IMR-90 (cell line): ENCODE results near the gene NHEJ1. TPM values are rescaled to one million over a fixed set of nuclear protein-coding genes. Genes with fewer than 3 reads are reported as not detected.

Source experiments
- ATAC-seq: fragments of 200-7000 bp; cut with Tn5 transposase; 2 replicates; pipeline ENCODE4 v1.9.1; 2020; ENCODE audit warnings: low read depth, mild to moderate bottlenecking, moderate library complexity
- BruUV-seq: library from RNA; stranded (reverse); fragments of 400-500 nt; replicated peaks from 2 replicates; lab custom pipeline; 2021; lab: Mats Ljungman, UMichigan
- CTCF ChIA-PET: fragments of 300-600 bp; formaldehyde crosslinking; extraction: SDS; loops from one replicate; lab custom pipeline; 2021; ENCODE audit warnings: antibody characterized with exemption; lab: Yijun Ruan, JAX
- POLR2A ChIA-PET: fragments of 300-600 bp; sonication (Branson Sonifier 250); formaldehyde crosslinking; loops from one replicate; lab custom pipeline; 2022; ENCODE audit warnings: antibody characterized with exemption; ENCODE audit not compliant: unreplicated experiment; lab: Charles Lee
- DNase-seq: peaks from one replicate; pipeline ENCODE4 v3.0.0; 2013
- H2AFZ ChIP-seq: replicated peaks from 2 replicates; pipeline ENCODE3; 2013; ENCODE audit warnings: low read length, mild to moderate bottlenecking; ENCODE audit not compliant: poor library complexity
- H2AK5ac ChIP-seq: 2 replicates; pipeline ENCODE4 v1.6.1; 2013; ENCODE audit warnings: low read depth, low read length, inconsistent platforms
- H2AK9ac ChIP-seq: replicated peaks from 2 replicates; pipeline ENCODE3; 2013; ENCODE audit warnings: mild to moderate bottlenecking, low read depth, low read length, moderate library complexity; ENCODE audit not compliant: poor library complexity
- H2BK120ac ChIP-seq: 2 replicates; pipeline ENCODE4 v1.6.1; 2013; ENCODE audit warnings: low read depth, low read length, inconsistent platforms
- H2BK15ac ChIP-seq: 3 replicates; pipeline ENCODE4 v1.6.1; 2013; ENCODE audit warnings: low read depth, low read length, inconsistent platforms
- H2BK20ac ChIP-seq: 2 replicates; pipeline ENCODE4 v1.6.1; 2013; ENCODE audit warnings: low read depth, mild to moderate bottlenecking, inconsistent platforms, low read length, moderate library complexity
- H2BK5ac ChIP-seq: 2 replicates; pipeline ENCODE4 v1.6.1; 2013; ENCODE audit warnings: mild to moderate bottlenecking, low read depth, low read length, inconsistent platforms; ENCODE audit not compliant: poor library complexity, severe bottlenecking
- H3K14ac ChIP-seq: replicated peaks from 2 replicates; pipeline ENCODE4 v1.6.1; 2013; ENCODE audit warnings: low read depth, low read length, inconsistent platforms
- H3K18ac ChIP-seq: 2 replicates; pipeline ENCODE4 v1.6.1; 2013; ENCODE audit warnings: low read depth, low read length, control low read depth
- H3K23ac ChIP-seq: 2 replicates; pipeline ENCODE4 v1.6.1; 2013; ENCODE audit warnings: low read depth, low read length, inconsistent platforms
- H3K27ac ChIP-seq: 2 replicates; pipeline ENCODE4 v1.5.1; 2013; ENCODE audit warnings: mild to moderate bottlenecking, control low read depth, low read length; ENCODE audit not compliant: insufficient read depth
- H3K27me3 ChIP-seq: 2 replicates; pipeline ENCODE4 v1.6.1; 2013; ENCODE audit warnings: low read length; ENCODE audit not compliant: control insufficient read depth, insufficient read depth
- H3K36me3 ChIP-seq: 2 replicates; pipeline ENCODE4 v1.6.1; 2013; ENCODE audit warnings: low read length, mixed read lengths; ENCODE audit not compliant: control insufficient read depth, insufficient read depth
- H3K4ac ChIP-seq: 2 replicates; pipeline ENCODE4 v1.6.1; 2013; ENCODE audit warnings: low read depth, low read length, inconsistent platforms
- H3K4me1 ChIP-seq: 2 replicates; pipeline ENCODE4 v1.6.1; 2013; ENCODE audit warnings: low read length, mixed read lengths; ENCODE audit not compliant: control insufficient read depth, insufficient read depth
- H3K4me2 ChIP-seq: 2 replicates; pipeline ENCODE4 v1.6.1; 2013; ENCODE audit warnings: low read depth, mild to moderate bottlenecking, control low read depth, low read length, moderate library complexity
- H3K4me3 ChIP-seq: 2 replicates; pipeline ENCODE4 v1.5.1; 2013; ENCODE audit warnings: low read depth, mild to moderate bottlenecking, control low read depth, low read length, moderate library complexity; ENCODE audit not compliant: insufficient read depth
- H3K56ac ChIP-seq: 2 replicates; pipeline ENCODE4 v1.6.1; 2013; ENCODE audit warnings: low read length, inconsistent platforms; ENCODE audit not compliant: insufficient read depth; ENCODE audit errors: extremely low read depth
- H3K79me1 ChIP-seq, 2 experiments: 2 replicates each; pipeline ENCODE4 v1.6.1; 2013; ENCODE audit warnings: low read length in 2 of 2, inconsistent platforms in 1 of 2, low read depth in 1 of 2
- H3K9ac ChIP-seq: 2 replicates; pipeline ENCODE4 v1.6.1; 2013; ENCODE audit warnings: low read depth, low read length, control low read depth
- H3K9me1 ChIP-seq: 2 replicates; pipeline ENCODE4 v1.6.1; 2013; ENCODE audit warnings: low read length, inconsistent platforms; ENCODE audit not compliant: insufficient read depth
- H3K9me3 ChIP-seq: 2 replicates; pipeline ENCODE4 v1.6.1; 2013; ENCODE audit warnings: low read length; ENCODE audit not compliant: control insufficient read depth, insufficient read depth
- H4K20me1 ChIP-seq: 2 replicates; pipeline ENCODE4 v1.6.1; 2013; ENCODE audit warnings: low read length, inconsistent platforms; ENCODE audit not compliant: insufficient read depth
- H4K5ac ChIP-seq: 2 replicates; pipeline ENCODE4 v1.6.1; 2013; ENCODE audit warnings: mild to moderate bottlenecking, low read depth, low read length, control low read depth
- H4K8ac ChIP-seq, 2 experiments: 2 replicates each; pipeline ENCODE4 v1.6.1; 2013; ENCODE audit warnings: low read depth in 2 of 2, low read length in 2 of 2, control low read depth in 1 of 2, inconsistent platforms in 1 of 2
- H4K91ac ChIP-seq: 2 replicates; pipeline ENCODE4 v1.6.1; 2013; ENCODE audit warnings: low read depth, low read length, inconsistent platforms; ENCODE audit not compliant: insufficient read depth
- BHLHE40 ChIP-seq: fragments of 150-350 bp; IDR thresholded peaks from 2 replicates; pipeline ENCODE4 v1.6.1; 2016; ENCODE audit warnings: mild to moderate bottlenecking, low read depth, low read length
- CEBPB ChIP-seq: IDR thresholded peaks from 2 replicates; pipeline ENCODE4 v1.6.1; 2012; ENCODE audit warnings: low read depth, low read length, improper control_type of control experiment
- CHD1 ChIP-seq: IDR thresholded peaks from 2 replicates; pipeline ENCODE4 v1.6.1; 2012; ENCODE audit warnings: low read depth, low read length, improper control_type of control experiment
- FOS ChIP-seq: fragments of 150-350 bp; IDR thresholded peaks from 2 replicates; pipeline ENCODE4 v1.6.1; 2016; ENCODE audit warnings: low read depth, low read length
- MAFK ChIP-seq: IDR thresholded peaks from 2 replicates; pipeline ENCODE4 v1.6.1; 2012; ENCODE audit warnings: low read depth, low read length, improper control_type of control experiment
- MAZ ChIP-seq: IDR thresholded peaks from 2 replicates; pipeline ENCODE4 v1.6.1; 2012; ENCODE audit warnings: low read depth, mild to moderate bottlenecking, low read length, improper control_type of control experiment, moderate library complexity, borderline replicate concordance
- MXI1 ChIP-seq: IDR thresholded peaks from 2 replicates; pipeline ENCODE4 v1.6.1; 2012; ENCODE audit warnings: low read depth, mild to moderate bottlenecking, low read length, moderate library complexity, borderline replicate concordance
- NFE2L2 ChIP-seq: fragments of 150-350 bp; IDR thresholded peaks from 2 replicates; pipeline ENCODE4 v1.6.1; 2016; ENCODE audit warnings: low read depth, mild to moderate bottlenecking, low read length
- POLR2A ChIP-seq: IDR thresholded peaks from 2 replicates; pipeline ENCODE4 v1.6.1; 2012; ENCODE audit warnings: mild to moderate bottlenecking, low read depth, low read length
- RAD21 ChIP-seq: IDR thresholded peaks from 2 replicates; pipeline ENCODE4 v1.6.1; 2012; ENCODE audit warnings: low read length, improper control_type of control experiment
- RCOR1 ChIP-seq: IDR thresholded peaks from 2 replicates; pipeline ENCODE4 v1.6.1; 2012; ENCODE audit warnings: mild to moderate bottlenecking, low read length, improper control_type of control experiment; ENCODE audit not compliant: insufficient replicate concordance
- RFX5 ChIP-seq: IDR thresholded peaks from 2 replicates; pipeline ENCODE4 v1.8.0; 2012; ENCODE audit warnings: low read depth, mild to moderate bottlenecking, low read length, moderate library complexity
- SMC3 ChIP-seq: fragments of 150-350 bp; IDR thresholded peaks from 2 replicates; pipeline ENCODE4 v1.6.1; 2016; ENCODE audit warnings: low read depth, mild to moderate bottlenecking, antibody characterized with exemption, low read length, moderate library complexity
- USF2 ChIP-seq: fragments of 150-350 bp; IDR thresholded peaks from 2 replicates; pipeline ENCODE4 v1.6.1; 2017; ENCODE audit warnings: mild to moderate bottlenecking, antibody characterized with exemption, low read length, low read depth
- WGBS, 2 experiments: methylation state at CpG; one replicate each; pipeline versions ENCODE4 v1.1.5 to v1.1.7; 2013; ENCODE audit warnings: missing lambda C conversion rate in 2 of 2; ENCODE audit not compliant: insufficient read length in 1 of 2; ENCODE audit errors: extremely low coverage in 2 of 2; 5-methylcytosine and 5-hydroxymethylcytosine counted together
- dilution Hi-C: fragments of 300-500 bp; cut with HindIII; formaldehyde crosslinking; loops from one replicate; pipeline ENCODE4 v1.14.3; 2018; ENCODE audit warnings: low sequenced_read_pairs; ENCODE audit not compliant: unreplicated experiment
- in situ Hi-C: fragments of 300-500 bp; cut with MboI; formaldehyde crosslinking; loops from 3 replicates; pipeline ENCODE4 v1.14.3; 2019; ENCODE audit warnings: low sequenced_read_pairs, inconsistent platforms, mixed read lengths
- intact Hi-C: fragments of 100-400 bp; cut with micrococcal nuclease; formaldehyde crosslinking; loops from 2 replicates; pipeline ENCODE4 v1.10.0; 2022
- polyA plus RNA-seq, 3 experiments: library from polyadenylated mRNA; depleted of rRNA; stranded (reverse); fragments of >200 nt; gene quantifications; 2 replicates each; pipeline ENCODE4 v1.2.3, GENCODE V29; 2012; ENCODE audit warnings: low replicate concordance in 1 of 3
- total RNA-seq: library from RNA; depleted of rRNA; stranded (reverse); fragments of >200 nt; gene quantifications from 2 replicates; pipeline ENCODE4 v1.2.3, GENCODE V29; 2012

NHEJ1 gene
- total and polyA plus RNA-seq, 2 of the 4 experiments (the other 2 are of a cell fraction) = 12.5 to 23.1 TPM

GRCh38 chr2:219028996-219029828 is 131.4 kb downstream of the NHEJ1 start (continued):
- TF ChIP-seq CHD1 (no peak), FOS (no peak)

- no peak overlapping the region for H3K27ac ChIP-seq
- ChIA-PET POLR2A (no interaction called here), CTCF (no interaction called here)
- 0 out of 2 replicates have a peak, but pooled peaks cover 8% of the 10 kb centered on the region for H4K20me1 ChIP-seq
- no peak for DNase-seq
- H2BK15ac ChIP-seq = no peak overlapping the region
- 30% methylated on average over 2 of the region's 5 CpGs; no CpG with 5 or more reads in 1 of the 2 experiments for WGBS, 2 experiments
- intact Hi-C loops = no loop called here
- H3K79me1 ChIP-seq = no peaks in the 10 kb centered on the region
- no peak overlapping the region for H4K91ac ChIP-seq
- H2BK20ac ChIP-seq = no peak overlapping the region
- no peak overlapping the region for H3K56ac ChIP-seq
- ATAC-seq = no peak
- H2AK9ac ChIP-seq = peak overlapping the region; percentile 55
- no peak overlapping the region for H3K4me2 ChIP-seq
- H4K5ac ChIP-seq = no peak overlapping the region
- no peak overlapping the region for H3K14ac ChIP-seq
- H3K4me1 ChIP-seq = no peaks in the 10 kb centered on the region
- in situ Hi-C loops = loop anchor here (5.0 kb wide), 1 partner anchor 124 kb away; no protein-coding TSS in a partner anchor
- H3K9me3 ChIP-seq = no peaks in the 10 kb centered on the region
- BruUV-seq = no TSS peak
- no peak overlapping the region for H2AFZ ChIP-seq
- H3K27me3 ChIP-seq = peaks cover 60% of the 10 kb centered on the region
- dilution Hi-C loops = no loop called here
- H2BK120ac ChIP-seq = no peak overlapping the region
- H3K23ac ChIP-seq = no peak overlapping the region
- TF ChIP-seq RCOR1 (no peak), USF2 (no peak), BHLHE40 (no peak), CEBPB (no peak), CHD1 (no peak), POLR2A (no peak), SMC3 (no peak), MXI1 (no peak), MAZ (no peak), NFE2L2 (no peak), MAFK (no peak), RAD21 (no peak), RFX5 (no peak)
- no peaks in the 10 kb centered on the region for H3K9me1 ChIP-seq
- no peak overlapping the region for H3K18ac ChIP-seq
- H3K36me3 ChIP-seq = no peaks in the 10 kb centered on the region
- no peak overlapping the region for H3K4ac ChIP-seq
- H3K9ac ChIP-seq = no peak overlapping the region
- no peak overlapping the region for H2AK5ac ChIP-seq
- no peak overlapping the region for H4K8ac ChIP-seq
- no peak overlapping the region for H2BK5ac ChIP-seq
- no peak overlapping the region for H3K4me3 ChIP-seq
Observed at GRCh38 chr2:219028141-219028540, 132.5 kb downstream of the NHEJ1 start.
